Prostate gland (tissue), 2 donors: Measurements from ENCODE around the gene ARMC9.

ENCODE experiments used
- CTCF ChIP-seq, 4 experiments: fragments of 200-600 bp in 2 of 4; fragments of 450-650 bp in 2 of 4; sonication (generic) in 2 of 4; IDR thresholded peaks; 1 replicate in 3 of 4; 2 replicates in 1 of 4; pipeline ENCODE4 v1.5.1; 2016 to 2019; ENCODE audit warnings: antibody characterized with exemption in 4 of 4, mild to moderate bottlenecking in 2 of 4, moderate library complexity in 2 of 4
- POLR2A ChIP-seq: fragments of 450-650 bp; IDR thresholded peaks from one replicate; pipeline ENCODE4 v1.6.1; 2016; ENCODE audit warnings: antibody characterized with exemption, mild to moderate bottlenecking

GRCh38 chr2:231188506-231189170 is 9.8 kb upstream of the ARMC9 start:
- TF ChIP-seq POLR2A, result no peak
- no peak for TF ChIP-seq CTCF (IDR thresholded peaks at IDR 0.05)
